A673 (cell line): Measurements from ENCODE around the gene SDR39U1. TPM values are rescaled to one million over a fixed set of nuclear protein-coding genes. Genes with fewer than 3 reads are reported as not detected.

Experiments
- BruUV-seq: library from RNA; stranded (reverse); fragments of 400-500 nt; replicated peaks from 2 replicates; lab custom pipeline; 2021; lab: Mats Ljungman, UMichigan
- CTCF ChIA-PET: fragments of 300-600 bp; sonication (Branson Sonifier 250); formaldehyde crosslinking; loops from one replicate; lab custom pipeline; 2022; ENCODE audit warnings: antibody characterized with exemption; lab: Charles Lee
- POLR2A ChIA-PET: fragments of 300-600 bp; sonication (Branson Sonifier 250); formaldehyde crosslinking; loops from one replicate; lab custom pipeline; 2022; ENCODE audit warnings: antibody characterized with exemption; ENCODE audit not compliant: low non-redundant PET; lab: Charles Lee
- DNase-seq: peaks from one replicate; pipeline ENCODE4 v3.0.0-alpha.2; 2015; ENCODE audit warnings: low spot score
- H3K27ac ChIP-seq: fragments of 200-600 bp; sonication (generic); 2 replicates; pipeline ENCODE4 v1.5.1; 2016; ENCODE audit warnings: mixed run types, low read depth, mild to moderate bottlenecking, mixed read lengths, antibody characterized with exemption, low read length; ENCODE audit not compliant: poor library complexity, severe bottlenecking
- H3K27me3 ChIP-seq: fragments of 200-600 bp; sonication (generic); replicated peaks from 2 replicates; pipeline ENCODE4 v1.6.1; 2017; ENCODE audit warnings: mixed run types, low read depth, mild to moderate bottlenecking, mixed read lengths, antibody characterized with exemption, low read length; ENCODE audit not compliant: insufficient read depth, poor library complexity
- H3K36me3 ChIP-seq: fragments of 200-600 bp; sonication (generic); 2 replicates; pipeline ENCODE4 v1.6.1; 2016; ENCODE audit warnings: mixed run types, mild to moderate bottlenecking, mixed read lengths, antibody characterized with exemption, low read length; ENCODE audit not compliant: insufficient read depth, poor library complexity, severe bottlenecking
- H3K4me1 ChIP-seq: fragments of 200-600 bp; sonication (generic); 2 replicates; pipeline ENCODE4 v1.6.1; 2017; ENCODE audit warnings: mixed run types, mild to moderate bottlenecking, mixed read lengths, antibody characterized with exemption, low read length; ENCODE audit not compliant: insufficient read depth, poor library complexity, severe bottlenecking
- H3K4me3 ChIP-seq: fragments of 200-600 bp; sonication (generic); 2 replicates; pipeline ENCODE4 v1.5.1; 2016; ENCODE audit warnings: low read depth, mixed run types, mild to moderate bottlenecking, mixed read lengths, low read length; ENCODE audit not compliant: poor library complexity, severe bottlenecking
- H3K9me3 ChIP-seq: fragments of 200-600 bp; sonication (generic); 2 replicates; pipeline ENCODE4 v1.6.1; 2016; ENCODE audit warnings: mixed run types, low read depth, mild to moderate bottlenecking, mixed read lengths, antibody characterized with exemption, low read length; ENCODE audit not compliant: poor library complexity, severe bottlenecking
- CTCF ChIP-seq: fragments of 300-800, 200-600 bp; sonication (generic); conservative IDR thresholded peaks from 2 replicates; pipeline ENCODE4 v1.5.1; 2017; ENCODE audit warnings: low read depth, mild to moderate bottlenecking, antibody characterized with exemption, low read length, moderate library complexity, mixed read lengths
- EZH2 ChIP-seq: fragments of 200-600 bp; sonication (generic); IDR thresholded peaks from 2 replicates; pipeline ENCODE4 v1.6.1; 2017; ENCODE audit warnings: borderline replicate concordance, low read depth, mild to moderate bottlenecking, mixed read lengths, antibody characterized with exemption, low read length; ENCODE audit not compliant: poor library complexity, severe bottlenecking
- intact Hi-C: fragments of 100-400 bp; cut with micrococcal nuclease; formaldehyde crosslinking; loops from one replicate; pipeline ENCODE4 v1.10.0; 2022; ENCODE audit not compliant: unreplicated experiment
- total RNA-seq: library from RNA; stranded (reverse); gene quantifications from 2 replicates; pipeline ENCODE4 v1.2.3, GENCODE V29; 2021

The SDR39U1 gene
- total RNA-seq, 1 experiment from 2014 or later: 49.1 TPM

- Histone ChIP-seq H3K4me1 (no peaks in the 10 kb centered on the region), H3K27me3 (no peaks in the 10 kb centered on the region), H3K9me3 (no peaks in the 10 kb centered on the region), H3K4me3 (no peak overlapping the region), H3K27ac (no peak overlapping the region), H3K36me3 (no peaks in the 10 kb centered on the region)
- CTCF ChIA-PET: no interaction called here
- no TSS peak for BruUV-seq
- no peak for DNase-seq
- intact Hi-C loops: no loop called here
- TF ChIP-seq CTCF: no peak
- POLR2A ChIA-PET: interaction anchor here (0.7 kb wide), 1 partner anchor 811 kb away, joined by 3 read pairs; no protein-coding TSS in a partner anchor
Observed at GRCh38 chr14:24463884-24464785, 21.6 kb upstream of the SDR39U1 start.

- DNase-seq: no peak
- Histone ChIP-seq H3K36me3 (no peaks in the 10 kb centered on the region), H3K4me1 (no peaks in the 10 kb centered on the region), H3K9me3 (no peaks in the 10 kb centered on the region), H3K4me3 (no peak overlapping the region), H3K27me3 (no peaks in the 10 kb centered on the region), H3K27ac (no peak overlapping the region)
- POLR2A ChIA-PET: no interaction called here
- CTCF ChIA-PET: no interaction called here
- intact Hi-C loops: no loop called here
- no peak for TF ChIP-seq CTCF
- TF ChIP-seq EZH2: no peak
- no TSS peak for BruUV-seq
Observed at GRCh38 chr14:24463017-24463883, 20.7 kb upstream of the SDR39U1 start.

- ChIA-PET POLR2A (no interaction called here), CTCF (no interaction called here)
- BruUV-seq: no TSS peak
- H3K9me3 ChIP-seq: no peaks in the 10 kb centered on the region
- H3K4me3 ChIP-seq: no peak overlapping the region
- TF ChIP-seq CTCF (no peak), EZH2 (no peak)
- no peak for DNase-seq
- H3K36me3 ChIP-seq: no peaks in the 10 kb centered on the region
- H3K27me3 ChIP-seq: no peaks in the 10 kb centered on the region
- H3K4me1 ChIP-seq: no peaks in the 10 kb centered on the region
- H3K27ac ChIP-seq: no peak overlapping the region
- intact Hi-C loops: no loop called here
Observed at GRCh38 chr14:24461336-24461735, 18.8 kb upstream of the SDR39U1 start.
